ENCODE measurements around the gene HBA1. TPM values are rescaled to one million over a fixed set of nuclear protein-coding genes. Genes with fewer than 3 reads are reported as not detected.
A peak's percentile ranks its signal among the peaks of the same experiment; 100 is the strongest.
"Not testable (repeated sequence)": the region's sequence is repeated elsewhere in the genome, so short reads cannot be mapped to it uniquely, and the experiment has no call there.

The HBA1 gene
- total RNA-seq, 1 donor from 2014 or later = not detected

GRCh38 chr16:144797-145252 lies 31.7 kb upstream of the HBA1 start:
- Mint-ChIP-seq H3K4me3 (ENCODE audit: unreplicated experiment) (no peak overlapping the region), H3K36me3 (ENCODE audit: low read depth) (no peaks in the 10 kb centered on the region), H3K4me1 (ENCODE audit: low read depth) (peaks cover 9% of the 10 kb centered on the region), H3K27ac (ENCODE audit: unreplicated experiment) (no peak overlapping the region), H3K9me3 (ENCODE audit: low read depth) (no peaks in the 10 kb centered on the region), H3K27me3 (ENCODE audit: low read depth) (no peaks in the 10 kb centered on the region)
- no peak for DNase-seq (ENCODE audit: low spot score)
- no peak for TF ChIP-seq CTCF (IDR thresholded peaks at IDR 0.05)

- no peak overlapping the region for H3K4me3 Mint-ChIP-seq (ENCODE audit: unreplicated experiment)
- no peak for DNase-seq (ENCODE audit: low spot score)
- no peak overlapping the region for H3K27ac Mint-ChIP-seq (ENCODE audit: unreplicated experiment)
- no peaks in the 10 kb centered on the region for H3K27me3 Mint-ChIP-seq (ENCODE audit: low read depth)
- H3K4me1 Mint-ChIP-seq (ENCODE audit: low read depth) = peaks cover 9% of the 10 kb centered on the region
- no peaks in the 10 kb centered on the region for H3K9me3 Mint-ChIP-seq (ENCODE audit: low read depth)
- TF ChIP-seq CTCF (IDR thresholded peaks at IDR 0.05) = no peak
- H3K36me3 Mint-ChIP-seq (ENCODE audit: low read depth) = no peaks in the 10 kb centered on the region
Observed at GRCh38 chr16:146646-147045, 29.8 kb upstream of the HBA1 start.

- H3K36me3 Mint-ChIP-seq (ENCODE audit: low read depth) = no peaks in the 10 kb centered on the region
- no peak for DNase-seq (ENCODE audit: low spot score)
- H3K27ac Mint-ChIP-seq (ENCODE audit: unreplicated experiment) = peak overlapping the region; percentile 27
- H3K9me3 Mint-ChIP-seq (ENCODE audit: low read depth) = no peaks in the 10 kb centered on the region
- peaks cover 9% of the 10 kb centered on the region for H3K4me1 Mint-ChIP-seq (ENCODE audit: low read depth)
- H3K4me3 Mint-ChIP-seq (ENCODE audit: unreplicated experiment) = no peak overlapping the region
- TF ChIP-seq CTCF (IDR thresholded peaks at IDR 0.05) = no peak
- H3K27me3 Mint-ChIP-seq (ENCODE audit: low read depth) = no peaks in the 10 kb centered on the region
Observed at GRCh38 chr16:149024-149660, 27.3 kb upstream of the HBA1 start.

GRCh38 chr16:152141-153128 lies 24.0 kb upstream of the HBA1 start, which contains the start of gene HBZ:
TSS of gene HBZ (plus strand) at chr16:152644. CDS start at chr16:152910, 266 bp downstream.
- no peaks in the 10 kb centered on the region for H3K9me3 Mint-ChIP-seq (ENCODE audit: low read depth)
- H3K27ac Mint-ChIP-seq (ENCODE audit: unreplicated experiment) = no peak within 1 kb of the TSS
- peaks cover 15% of the 10 kb centered on the region for H3K4me1 Mint-ChIP-seq (ENCODE audit: low read depth)
- TF ChIP-seq CTCF (IDR thresholded peaks at IDR 0.05) = no peak
- H3K4me3 Mint-ChIP-seq (ENCODE audit: unreplicated experiment) = no peak within 1 kb of the TSS
- no peak for DNase-seq (ENCODE audit: low spot score)
- peaks cover 7% of the 10 kb centered on the region for H3K27me3 Mint-ChIP-seq (ENCODE audit: low read depth)
- no peaks in the 10 kb centered on the region for H3K36me3 Mint-ChIP-seq (ENCODE audit: low read depth)

GRCh38 chr16:153129-153521 lies 23.4 kb upstream of the HBA1 start:
- not testable (repeated sequence) for H3K4me3 Mint-ChIP-seq (ENCODE audit: unreplicated experiment); H3K36me3 Mint-ChIP-seq (ENCODE audit: low read depth); DNase-seq (ENCODE audit: low spot score); H3K27ac Mint-ChIP-seq (ENCODE audit: unreplicated experiment); H3K9me3 Mint-ChIP-seq (ENCODE audit: low read depth)
- Mint-ChIP-seq H3K27me3 (ENCODE audit: low read depth) (peaks cover 10% of the 10 kb centered on the region), H3K4me1 (ENCODE audit: low read depth) (peaks cover 15% of the 10 kb centered on the region)

- H3K9me3 Mint-ChIP-seq (ENCODE audit: low read depth); H3K4me3 Mint-ChIP-seq (ENCODE audit: unreplicated experiment): not testable (repeated sequence)
Observed at GRCh38 chr16:153550-154216, 22.8 kb upstream of the HBA1 start.

More at GRCh38 chr16:153550-154216, 22.8 kb upstream of the HBA1 start:
- not testable (repeated sequence) for H3K36me3 Mint-ChIP-seq (ENCODE audit: low read depth); DNase-seq (ENCODE audit: low spot score); H3K27ac Mint-ChIP-seq (ENCODE audit: unreplicated experiment)
- peaks cover 15% of the 10 kb centered on the region for H3K4me1 Mint-ChIP-seq (ENCODE audit: low read depth)
- peaks cover 13% of the 10 kb centered on the region for H3K27me3 Mint-ChIP-seq (ENCODE audit: low read depth)

Measured in chondrocyte (in vitro differentiated cells).